HepG2 (cell line): Measurements from ENCODE around the gene SUB1. TPM values are rescaled to one million over a fixed set of nuclear protein-coding genes. Genes with fewer than 3 reads are reported as not detected.
A peak's percentile ranks its signal among the peaks of the same experiment; 100 is the strongest.

Source experiments
- ATF6 ChIP-seq: sonication (generic); formaldehyde crosslinking; conservative IDR thresholded peaks from 2 replicates; pipeline ENCODE4 v1.4.0; 2020; ENCODE audit warnings: missing genetic modification reagents
- CBX2 ChIP-seq, 2 experiments: fragments of 200-600 bp in 1 of 2; sonication (generic); formaldehyde crosslinking in 1 of 2; IDR thresholded peaks; 2 replicates each; pipeline versions ENCODE4 v1.7.0 to v1.8.1; 2018 to 2022; ENCODE audit warnings: low read depth in 2 of 2, low read length in 1 of 2, mild to moderate bottlenecking in 1 of 2, missing genetic modification reagents in 1 of 2
- HDAC6 ChIP-seq: fragments of 200-600 bp; sonication (generic); IDR thresholded peaks from 2 replicates; pipeline ENCODE4 v1.7.0; 2017; ENCODE audit warnings: mild to moderate bottlenecking, antibody characterized with exemption, low read length, low read depth
- HES4 ChIP-seq: sonication (generic); formaldehyde crosslinking; IDR thresholded peaks from 2 replicates; pipeline ENCODE4 v1.9.0; 2021; ENCODE audit warnings: mild to moderate bottlenecking, missing genetic modification reagents, borderline replicate concordance
- KDM4B ChIP-seq: sonication (generic); formaldehyde crosslinking; IDR thresholded peaks from 2 replicates; pipeline ENCODE4 v1.4.0; 2020; ENCODE audit warnings: missing genetic modification reagents
- SMARCE1 ChIP-seq: fragments of 450-650 bp; IDR thresholded peaks from 2 replicates; pipeline ENCODE4 v1.6.1; 2017; ENCODE audit warnings: borderline replicate concordance
- TAF15 ChIP-seq: fragments of 200-400 bp; formaldehyde crosslinking; IDR thresholded peaks from one replicate; pipeline ENCODE4 v1.6.1; 2018; ENCODE audit warnings: mild to moderate bottlenecking, low read depth, low read length; ENCODE audit not compliant: poor library complexity, severe bottlenecking
- ZMAT3 ChIP-seq: sonication (generic); formaldehyde crosslinking; conservative IDR thresholded peaks from 2 replicates; pipeline ENCODE4 v1.7.0; 2021; ENCODE audit warnings: missing genetic modification reagents
- ZNF503 ChIP-seq: sonication (generic); formaldehyde crosslinking; IDR thresholded peaks from 2 replicates; pipeline ENCODE4 v1.4.0; 2020; ENCODE audit warnings: missing genetic modification reagents
- ZNF605 ChIP-seq: sonication (generic); formaldehyde crosslinking; IDR thresholded peaks from 2 replicates; pipeline ENCODE4 v1.8.0; 2022; ENCODE audit warnings: mild to moderate bottlenecking, missing genetic modification reagents
- ZNF749 ChIP-seq: sonication (generic); formaldehyde crosslinking; IDR thresholded peaks from 2 replicates; pipeline ENCODE4 v1.8.0; 2022; ENCODE audit warnings: mild to moderate bottlenecking, missing genetic modification reagents, moderate library complexity, borderline replicate concordance
- polyA plus RNA-seq, 8 experiments: library from polyadenylated mRNA; depleted of rRNA in 3 of 8; stranded (reverse) in 7 of 8; unstranded in 1 of 8; fragments of >200 nt; fragmentation: Illumina TruSeq in 4 of 8; extraction: Trizol in 4 of 8; gene quantifications; 2 replicates each; pipeline versions ENCODE4 v1.2.1 to v1.2.3, GENCODE V29; 2011 to 2016; ENCODE audit warnings: low read depth in 4 of 8, missing spikeins in 1 of 8, mixed read lengths in 1 of 8; ENCODE audit not compliant: insufficient read depth in 1 of 8
- total RNA-seq, 5 experiments: library from RNA; depleted of rRNA; stranded (reverse); fragments of >200 nt; fragmentation: Illumina TruSeq; extraction: Trizol; gene quantifications; 2 replicates each; pipeline ENCODE4 v1.2.3, GENCODE V29; 2016; ENCODE audit warnings: low read depth in 1 of 5
- TF ChIP-seq, protein P1 (sequence below): sonication (generic); formaldehyde crosslinking; IDR thresholded peaks from 2 replicates; pipeline ENCODE4 v1.5.0; 2020; ENCODE audit warnings: mild to moderate bottlenecking, missing genetic modification reagents, borderline replicate concordance
- TF ChIP-seq, protein P2 (sequence below): sonication (generic); formaldehyde crosslinking; IDR thresholded peaks from 2 replicates; pipeline ENCODE4 v1.5.0; 2020; ENCODE audit warnings: mild to moderate bottlenecking, missing genetic modification reagents
- TF ChIP-seq, protein P3 (sequence below): sonication (generic); formaldehyde crosslinking; IDR thresholded peaks from 2 replicates; pipeline ENCODE4 v1.9.0; 2021; ENCODE audit warnings: missing genetic modification reagents, mild to moderate bottlenecking, borderline replicate concordance

Gene SUB1
- total and polyA plus RNA-seq, 2 of the 13 experiments (the other 11 are each of a cell fraction or from before 2014, with no cell fraction given) = 182 to 693 TPM

DNA sequence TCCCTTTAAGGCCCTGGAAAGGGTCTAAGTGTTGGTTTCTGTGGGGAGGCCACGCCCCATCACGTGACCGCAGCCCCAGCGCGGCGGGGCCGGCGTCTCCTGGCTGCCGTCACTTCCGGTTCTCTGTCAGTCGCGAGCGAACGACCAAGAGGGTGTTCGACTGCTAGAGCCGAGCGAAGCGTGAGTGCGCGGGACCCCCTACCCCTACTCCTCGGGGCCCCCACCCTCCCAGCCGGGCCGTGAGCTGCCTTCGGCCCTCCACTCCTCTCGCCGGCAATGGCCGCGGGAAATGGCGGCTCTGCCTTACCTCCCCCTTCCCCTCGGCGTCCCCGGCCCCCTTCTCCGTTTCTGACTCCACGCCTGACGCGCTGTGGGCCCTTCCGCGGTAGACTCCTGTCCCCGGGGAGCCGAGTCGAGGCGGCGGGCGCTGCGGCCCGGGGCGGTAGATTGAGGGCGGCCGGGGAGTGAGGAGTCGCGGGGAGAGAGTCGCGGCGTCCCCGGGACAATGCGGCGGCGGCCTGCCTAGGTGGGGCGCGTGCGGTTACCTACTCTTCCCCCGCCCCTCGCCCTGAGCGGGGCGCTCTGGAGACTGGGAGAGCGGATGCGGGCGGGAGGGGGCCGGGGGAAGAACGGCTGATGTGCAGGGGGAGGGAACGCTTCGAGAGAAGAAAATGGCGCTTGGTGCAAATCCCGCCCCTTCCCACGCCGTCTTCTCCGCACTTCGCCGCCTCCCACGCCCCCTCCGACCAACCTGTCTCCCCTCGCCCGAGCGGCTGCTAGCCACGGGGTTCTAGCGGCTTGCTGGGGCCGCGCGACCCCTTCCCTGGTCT is at the start of gene SUB1 (continued):
- TF ChIP-seq, protein P1, sequence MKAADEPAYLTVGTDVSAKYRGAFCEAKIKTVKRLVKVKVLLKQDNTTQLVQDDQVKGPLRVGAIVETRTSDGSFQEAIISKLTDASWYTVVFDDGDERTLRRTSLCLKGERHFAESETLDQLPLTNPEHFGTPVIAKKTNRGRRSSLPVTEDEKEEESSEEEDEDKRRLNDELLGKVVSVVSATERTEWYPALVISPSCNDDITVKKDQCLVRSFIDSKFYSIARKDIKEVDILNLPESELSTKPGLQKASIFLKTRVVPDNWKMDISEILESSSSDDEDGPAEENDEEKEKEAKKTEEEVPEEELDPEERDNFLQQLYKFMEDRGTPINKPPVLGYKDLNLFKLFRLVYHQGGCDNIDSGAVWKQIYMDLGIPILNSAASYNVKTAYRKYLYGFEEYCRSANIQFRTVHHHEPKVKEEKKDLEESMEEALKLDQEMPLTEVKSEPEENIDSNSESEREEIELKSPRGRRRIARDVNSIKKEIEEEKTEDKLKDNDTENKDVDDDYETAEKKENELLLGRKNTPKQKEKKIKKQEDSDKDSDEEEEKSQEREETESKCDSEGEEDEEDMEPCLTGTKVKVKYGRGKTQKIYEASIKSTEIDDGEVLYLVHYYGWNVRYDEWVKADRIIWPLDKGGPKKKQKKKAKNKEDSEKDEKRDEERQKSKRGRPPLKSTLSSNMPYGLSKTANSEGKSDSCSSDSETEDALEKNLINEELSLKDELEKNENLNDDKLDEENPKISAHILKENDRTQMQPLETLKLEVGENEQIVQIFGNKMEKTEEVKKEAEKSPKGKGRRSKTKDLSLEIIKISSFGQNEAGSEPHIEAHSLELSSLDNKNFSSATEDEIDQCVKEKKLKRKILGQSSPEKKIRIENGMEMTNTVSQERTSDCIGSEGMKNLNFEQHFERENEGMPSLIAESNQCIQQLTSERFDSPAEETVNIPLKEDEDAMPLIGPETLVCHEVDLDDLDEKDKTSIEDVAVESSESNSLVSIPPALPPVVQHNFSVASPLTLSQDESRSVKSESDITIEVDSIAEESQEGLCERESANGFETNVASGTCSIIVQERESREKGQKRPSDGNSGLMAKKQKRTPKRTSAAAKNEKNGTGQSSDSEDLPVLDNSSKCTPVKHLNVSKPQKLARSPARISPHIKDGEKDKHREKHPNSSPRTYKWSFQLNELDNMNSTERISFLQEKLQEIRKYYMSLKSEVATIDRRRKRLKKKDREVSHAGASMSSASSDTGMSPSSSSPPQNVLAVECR (CRISPR knock-in tag) = peak; percentile 82
- 0 out of 2 replicates have a peak, but pooled peaks have one; percentile 32 for TF ChIP-seq KDM4B (CRISPR knock-in tag)
- TF ChIP-seq HES4 (CRISPR knock-in tag) = no peak
- TF ChIP-seq HDAC6 = no peak
- peak; percentile 71 for TF ChIP-seq TAF15
- TF ChIP-seq, protein P2, sequence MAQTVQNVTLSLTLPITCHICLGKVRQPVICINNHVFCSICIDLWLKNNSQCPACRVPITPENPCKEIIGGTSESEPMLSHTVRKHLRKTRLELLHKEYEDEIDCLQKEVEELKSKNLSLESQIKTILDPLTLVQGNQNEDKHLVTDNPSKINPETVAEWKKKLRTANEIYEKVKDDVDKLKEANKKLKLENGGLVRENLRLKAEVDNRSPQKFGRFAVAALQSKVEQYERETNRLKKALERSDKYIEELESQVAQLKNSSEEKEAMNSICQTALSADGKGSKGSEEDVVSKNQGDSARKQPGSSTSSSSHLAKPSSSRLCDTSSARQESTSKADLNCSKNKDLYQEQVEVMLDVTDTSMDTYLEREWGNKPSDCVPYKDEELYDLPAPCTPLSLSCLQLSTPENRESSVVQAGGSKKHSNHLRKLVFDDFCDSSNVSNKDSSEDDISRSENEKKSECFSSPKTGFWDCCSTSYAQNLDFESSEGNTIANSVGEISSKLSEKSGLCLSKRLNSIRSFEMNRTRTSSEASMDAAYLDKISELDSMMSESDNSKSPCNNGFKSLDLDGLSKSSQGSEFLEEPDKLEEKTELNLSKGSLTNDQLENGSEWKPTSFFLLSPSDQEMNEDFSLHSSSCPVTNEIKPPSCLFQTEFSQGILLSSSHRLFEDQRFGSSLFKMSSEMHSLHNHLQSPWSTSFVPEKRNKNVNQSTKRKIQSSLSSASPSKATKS (CRISPR knock-in tag) = no peak
- TF ChIP-seq CBX2 (IDR thresholded peaks at IDR 0.05; ENCODE audit: low read depth, low read length) = no peak
- no peak for TF ChIP-seq CBX2 (CRISPR knock-in tag; IDR thresholded peaks at IDR 0.05; ENCODE audit: low read depth)
- TF ChIP-seq, protein P3, sequence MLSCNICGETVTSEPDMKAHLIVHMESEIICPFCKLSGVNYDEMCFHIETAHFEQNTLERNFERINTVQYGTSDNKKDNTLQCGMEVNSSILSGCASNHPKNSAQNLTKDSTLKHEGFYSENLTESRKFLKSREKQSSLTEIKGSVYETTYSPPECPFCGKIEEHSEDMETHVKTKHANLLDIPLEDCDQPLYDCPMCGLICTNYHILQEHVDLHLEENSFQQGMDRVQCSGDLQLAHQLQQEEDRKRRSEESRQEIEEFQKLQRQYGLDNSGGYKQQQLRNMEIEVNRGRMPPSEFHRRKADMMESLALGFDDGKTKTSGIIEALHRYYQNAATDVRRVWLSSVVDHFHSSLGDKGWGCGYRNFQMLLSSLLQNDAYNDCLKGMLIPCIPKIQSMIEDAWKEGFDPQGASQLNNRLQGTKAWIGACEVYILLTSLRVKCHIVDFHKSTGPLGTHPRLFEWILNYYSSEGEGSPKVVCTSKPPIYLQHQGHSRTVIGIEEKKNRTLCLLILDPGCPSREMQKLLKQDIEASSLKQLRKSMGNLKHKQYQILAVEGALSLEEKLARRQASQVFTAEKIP = no peak
- TF ChIP-seq ATF6 (CRISPR knock-in tag) = peak; percentile 79; the same call in 1 of the 2 replicates
- no peak; the same call in none of the 2 replicates for TF ChIP-seq ZNF605
- TF ChIP-seq SMARCE1 = no peak
- TF ChIP-seq ZMAT3 (CRISPR knock-in tag) = 0 out of 2 replicates have a peak, but pooled peaks have one; percentile 39
- TF ChIP-seq ZNF503 = no peak; the same call in 1 of the 2 replicates
- 0 out of 2 replicates have a peak, but pooled peaks have one; percentile 25 for TF ChIP-seq ZNF749
